ENCODE data around the gene PITRM1.

DNA sequence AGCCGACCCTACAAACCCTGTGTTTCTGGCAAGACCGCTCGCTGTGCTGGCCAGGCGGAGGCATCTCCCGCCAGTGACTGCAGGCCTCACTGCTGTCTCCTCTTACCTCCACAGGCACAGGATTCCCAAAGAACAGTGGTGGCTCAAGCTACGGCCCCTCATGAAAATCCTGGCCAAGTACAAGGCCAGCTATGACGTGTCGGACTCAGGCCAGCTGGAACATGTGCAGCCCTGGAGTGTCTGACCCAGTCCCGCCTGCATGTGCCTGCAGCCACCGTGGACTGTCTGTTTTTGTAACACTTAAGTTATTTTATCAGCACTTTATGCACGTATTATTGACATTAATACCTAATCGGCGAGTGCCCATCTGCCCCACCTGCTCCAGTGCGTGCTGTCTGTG lies 36.2 kb downstream of the PITRM1 start:
- TF ChIP-seq, protein P1, sequence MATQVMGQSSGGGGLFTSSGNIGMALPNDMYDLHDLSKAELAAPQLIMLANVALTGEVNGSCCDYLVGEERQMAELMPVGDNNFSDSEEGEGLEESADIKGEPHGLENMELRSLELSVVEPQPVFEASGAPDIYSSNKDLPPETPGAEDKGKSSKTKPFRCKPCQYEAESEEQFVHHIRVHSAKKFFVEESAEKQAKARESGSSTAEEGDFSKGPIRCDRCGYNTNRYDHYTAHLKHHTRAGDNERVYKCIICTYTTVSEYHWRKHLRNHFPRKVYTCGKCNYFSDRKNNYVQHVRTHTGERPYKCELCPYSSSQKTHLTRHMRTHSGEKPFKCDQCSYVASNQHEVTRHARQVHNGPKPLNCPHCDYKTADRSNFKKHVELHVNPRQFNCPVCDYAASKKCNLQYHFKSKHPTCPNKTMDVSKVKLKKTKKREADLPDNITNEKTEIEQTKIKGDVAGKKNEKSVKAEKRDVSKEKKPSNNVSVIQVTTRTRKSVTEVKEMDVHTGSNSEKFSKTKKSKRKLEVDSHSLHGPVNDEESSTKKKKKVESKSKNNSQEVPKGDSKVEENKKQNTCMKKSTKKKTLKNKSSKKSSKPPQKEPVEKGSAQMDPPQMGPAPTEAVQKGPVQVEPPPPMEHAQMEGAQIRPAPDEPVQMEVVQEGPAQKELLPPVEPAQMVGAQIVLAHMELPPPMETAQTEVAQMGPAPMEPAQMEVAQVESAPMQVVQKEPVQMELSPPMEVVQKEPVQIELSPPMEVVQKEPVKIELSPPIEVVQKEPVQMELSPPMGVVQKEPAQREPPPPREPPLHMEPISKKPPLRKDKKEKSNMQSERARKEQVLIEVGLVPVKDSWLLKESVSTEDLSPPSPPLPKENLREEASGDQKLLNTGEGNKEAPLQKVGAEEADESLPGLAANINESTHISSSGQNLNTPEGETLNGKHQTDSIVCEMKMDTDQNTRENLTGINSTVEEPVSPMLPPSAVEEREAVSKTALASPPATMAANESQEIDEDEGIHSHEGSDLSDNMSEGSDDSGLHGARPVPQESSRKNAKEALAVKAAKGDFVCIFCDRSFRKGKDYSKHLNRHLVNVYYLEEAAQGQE (IDR thresholded peaks at IDR 0.05; ENCODE audit: insufficient replicate concordance, low read depth), result no peak
- TF ChIP-seq, protein P2, sequence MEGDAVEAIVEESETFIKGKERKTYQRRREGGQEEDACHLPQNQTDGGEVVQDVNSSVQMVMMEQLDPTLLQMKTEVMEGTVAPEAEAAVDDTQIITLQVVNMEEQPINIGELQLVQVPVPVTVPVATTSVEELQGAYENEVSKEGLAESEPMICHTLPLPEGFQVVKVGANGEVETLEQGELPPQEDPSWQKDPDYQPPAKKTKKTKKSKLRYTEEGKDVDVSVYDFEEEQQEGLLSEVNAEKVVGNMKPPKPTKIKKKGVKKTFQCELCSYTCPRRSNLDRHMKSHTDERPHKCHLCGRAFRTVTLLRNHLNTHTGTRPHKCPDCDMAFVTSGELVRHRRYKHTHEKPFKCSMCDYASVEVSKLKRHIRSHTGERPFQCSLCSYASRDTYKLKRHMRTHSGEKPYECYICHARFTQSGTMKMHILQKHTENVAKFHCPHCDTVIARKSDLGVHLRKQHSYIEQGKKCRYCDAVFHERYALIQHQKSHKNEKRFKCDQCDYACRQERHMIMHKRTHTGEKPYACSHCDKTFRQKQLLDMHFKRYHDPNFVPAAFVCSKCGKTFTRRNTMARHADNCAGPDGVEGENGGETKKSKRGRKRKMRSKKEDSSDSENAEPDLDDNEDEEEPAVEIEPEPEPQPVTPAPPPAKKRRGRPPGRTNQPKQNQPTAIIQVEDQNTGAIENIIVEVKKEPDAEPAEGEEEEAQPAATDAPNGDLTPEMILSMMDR (IDR thresholded peaks at IDR 0.05; ENCODE audit: insufficient read depth, low read length), result no peak
- no peak for TF ChIP-seq GABPA (IDR thresholded peaks at IDR 0.05; ENCODE audit: low read depth)
